Measurements from ENCODE around the gene CRACDL. TPM values are rescaled to one million over a fixed set of nuclear protein-coding genes. Genes with fewer than 3 reads are reported as not detected.

CRACDL gene
- total RNA-seq, 2 donors from 2014 or later: 0.19 to 0.79 TPM

GRCh38 chr2:98799375-98800329 is 136.4 kb downstream of the CRACDL start:
- Mint-ChIP-seq H3K27me3 (ENCODE audit: low read depth) (peaks cover 12% of the 10 kb centered on the region), H3K4me1 (ENCODE audit: low read depth) (peaks cover 19% of the 10 kb centered on the region), H3K9me3 (no peaks in the 10 kb centered on the region), H3K36me3 (ENCODE audit: insufficient read depth in 2 of 2) (no peaks in the 10 kb centered on the region), H3K27ac (no peak overlapping the region), H3K4me3 (no peak overlapping the region)
- ATAC-seq (replicated peaks in 1 of 2) (no peak), DNase-seq (no peak)

GRCh38 chr2:98796775-98797544 is 139.1 kb downstream of the CRACDL start:
- DNase-seq (no peak), ATAC-seq (replicated peaks in 1 of 2) (no peak)
- Mint-ChIP-seq H3K27ac (no peak overlapping the region), H3K36me3 (ENCODE audit: insufficient read depth in 2 of 2) (no peaks in the 10 kb centered on the region), H3K27me3 (ENCODE audit: low read depth) (peaks cover 12% of the 10 kb centered on the region), H3K9me3 (no peaks in the 10 kb centered on the region), H3K4me1 (ENCODE audit: low read depth) (peaks cover 19% of the 10 kb centered on the region), H3K4me3 (no peak overlapping the region)

- peaks cover 13% of the 10 kb centered on the region for H3K4me1 Mint-ChIP-seq (ENCODE audit: low read depth)
- no peak overlapping the region for H3K4me3 Mint-ChIP-seq
- ATAC-seq (replicated peaks in 1 of 2) (no peak), DNase-seq (no peak)
- H3K27me3 Mint-ChIP-seq (ENCODE audit: low read depth): peaks cover 12% of the 10 kb centered on the region
- no peaks in the 10 kb centered on the region for H3K9me3 Mint-ChIP-seq
- no peaks in the 10 kb centered on the region for H3K36me3 Mint-ChIP-seq (ENCODE audit: insufficient read depth in 2 of 2)
- H3K27ac Mint-ChIP-seq: no peak overlapping the region
Measured at GRCh38 chr2:98795891-98796676, 139.9 kb downstream of the CRACDL start.

- Mint-ChIP-seq H3K9me3 (no peaks in the 10 kb centered on the region), H3K4me1 (ENCODE audit: low read depth) (peaks cover 1% of the 10 kb centered on the region), H3K27me3 (ENCODE audit: low read depth) (no peaks in the 10 kb centered on the region), H3K36me3 (ENCODE audit: insufficient read depth in 2 of 2) (no peaks in the 10 kb centered on the region), H3K4me3 (no peak overlapping the region), H3K27ac (no peak overlapping the region)
- no peak for DNase-seq
- ATAC-seq (replicated peaks in 1 of 2): no peak
Measured at GRCh38 chr2:98793897-98794830, 141.9 kb downstream of the CRACDL start.

GRCh38 chr2:98793275-98793674 is 142.8 kb downstream of the CRACDL start:
- ATAC-seq (replicated peaks in 1 of 2): no peak
- Mint-ChIP-seq H3K4me1 (ENCODE audit: low read depth) (no peaks in the 10 kb centered on the region), H3K27ac (no peak overlapping the region), H3K27me3 (ENCODE audit: low read depth) (no peaks in the 10 kb centered on the region), H3K4me3 (no peak overlapping the region), H3K9me3 (no peaks in the 10 kb centered on the region), H3K36me3 (ENCODE audit: insufficient read depth in 2 of 2) (no peaks in the 10 kb centered on the region)
- no peak for DNase-seq

GRCh38 chr2:98790221-98790620 is 145.8 kb downstream of the CRACDL start:
- Mint-ChIP-seq H3K9me3 (no peaks in the 10 kb centered on the region), H3K4me3 (no peak overlapping the region), H3K36me3 (ENCODE audit: insufficient read depth in 2 of 2) (no peaks in the 10 kb centered on the region), H3K4me1 (ENCODE audit: low read depth) (no peaks in the 10 kb centered on the region), H3K27me3 (ENCODE audit: low read depth) (no peaks in the 10 kb centered on the region), H3K27ac (no peak overlapping the region)
- ATAC-seq (replicated peaks in 1 of 2): no peak
- no peak for DNase-seq

- no peak for ATAC-seq (replicated peaks in 1 of 2)
- no peak for DNase-seq
- H3K36me3 Mint-ChIP-seq (ENCODE audit: insufficient read depth in 2 of 2): no peaks in the 10 kb centered on the region
- H3K4me3 Mint-ChIP-seq: no peak overlapping the region
- no peaks in the 10 kb centered on the region for H3K9me3 Mint-ChIP-seq
- no peaks in the 10 kb centered on the region for H3K27me3 Mint-ChIP-seq (ENCODE audit: low read depth)
- H3K27ac Mint-ChIP-seq: no peak overlapping the region
- no peaks in the 10 kb centered on the region for H3K4me1 Mint-ChIP-seq (ENCODE audit: low read depth)
Measured at GRCh38 chr2:98787700-98788099, 148.3 kb downstream of the CRACDL start.

- H3K27me3 Mint-ChIP-seq (ENCODE audit: low read depth): no peaks in the 10 kb centered on the region
- H3K36me3 Mint-ChIP-seq (ENCODE audit: insufficient read depth in 2 of 2): peaks cover 5 to 11% of the 10 kb centered on the region in 2 donors
- no peak overlapping the region for H3K27ac Mint-ChIP-seq
- H3K4me3 Mint-ChIP-seq: no peak overlapping the region
- ATAC-seq (replicated peaks in 1 of 2): no peak
- H3K9me3 Mint-ChIP-seq: peaks cover 2 to 8% of the 10 kb centered on the region in 2 donors
- no peak for DNase-seq
- no peaks in the 10 kb centered on the region for H3K4me1 Mint-ChIP-seq (ENCODE audit: low read depth)
Measured at GRCh38 chr2:98786179-98786578, 149.8 kb downstream of the CRACDL start.

- H3K27me3 Mint-ChIP-seq (ENCODE audit: low read depth): no peaks in the 10 kb centered on the region
- no peak overlapping the region for H3K4me3 Mint-ChIP-seq
- H3K27ac Mint-ChIP-seq: no peak overlapping the region
- DNase-seq (no peak), ATAC-seq (replicated peaks in 1 of 2) (no peak)
- H3K4me1 Mint-ChIP-seq (ENCODE audit: low read depth): no peaks in the 10 kb centered on the region
- H3K36me3 Mint-ChIP-seq (ENCODE audit: insufficient read depth in 2 of 2): peaks cover 5 to 12% of the 10 kb centered on the region in 2 donors
- H3K9me3 Mint-ChIP-seq: peaks cover 2 to 8% of the 10 kb centered on the region in 2 donors
Measured at GRCh38 chr2:98782570-98782969, 153.5 kb downstream of the CRACDL start.

- DNase-seq: no peak
- H3K27ac Mint-ChIP-seq: no peak overlapping the region
- peaks cover 5 to 12% of the 10 kb centered on the region in 2 donors for H3K36me3 Mint-ChIP-seq (ENCODE audit: insufficient read depth in 2 of 2)
- ATAC-seq (replicated peaks in 1 of 2): no peak
- H3K9me3 Mint-ChIP-seq: peaks cover 2 to 8% of the 10 kb centered on the region in 2 donors
- H3K4me1 Mint-ChIP-seq (ENCODE audit: low read depth): no peaks in the 10 kb centered on the region
- no peak overlapping the region for H3K4me3 Mint-ChIP-seq
- no peaks in the 10 kb centered on the region for H3K27me3 Mint-ChIP-seq (ENCODE audit: low read depth)
Measured at GRCh38 chr2:98781822-98782221, 154.2 kb downstream of the CRACDL start.

- Mint-ChIP-seq H3K4me1 (ENCODE audit: low read depth) (peaks cover 9% of the 10 kb centered on the region), H3K9me3 (peaks cover 2 to 8% of the 10 kb centered on the region in 2 donors), H3K36me3 (ENCODE audit: insufficient read depth in 2 of 2) (peaks cover 5 to 12% of the 10 kb centered on the region in 2 donors), H3K27me3 (ENCODE audit: low read depth) (no peaks in the 10 kb centered on the region), H3K4me3 (no peak overlapping the region), H3K27ac (no peak overlapping the region)
- ATAC-seq (replicated peaks in 1 of 2) (no peak), DNase-seq (no peak)
Measured at GRCh38 chr2:98778741-98779483, 157.1 kb downstream of the CRACDL start.

Measured in activated T-cell treated with anti-CD3 and anti-CD28 coated beads, Interleukin-2, amount 50 U/mL, for 72 hours (primary cell).